NCI-H1092 treated with DMSO at 0.1 percent for 48 hours (cell line): ENCODE data around the gene LRRC75B.
"Not testable (repeated sequence)": the region's sequence is repeated elsewhere in the genome, so short reads cannot be mapped to it uniquely, and the experiment has no call there.

ENCODE experiments used
- DNase-seq: peaks from one replicate; lab custom pipeline; 2025; lab: John Stamatoyannopoulos, UW

Gene LRRC75B, protein sequence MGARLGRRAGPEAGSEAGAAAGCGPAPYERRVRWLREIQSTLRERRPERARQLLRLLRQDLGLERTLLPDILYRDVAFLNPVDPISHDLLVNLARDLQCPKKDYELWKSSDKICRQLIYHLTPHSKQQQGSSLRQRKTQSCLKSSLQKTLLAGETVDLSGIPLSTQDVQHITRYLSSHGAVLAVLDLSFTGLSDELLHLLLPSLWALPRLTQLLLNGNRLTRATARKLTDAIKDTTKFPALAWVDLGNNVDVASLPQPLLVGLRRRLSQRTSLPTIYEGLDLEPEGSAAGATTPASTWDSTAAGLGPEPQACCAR

DNA sequence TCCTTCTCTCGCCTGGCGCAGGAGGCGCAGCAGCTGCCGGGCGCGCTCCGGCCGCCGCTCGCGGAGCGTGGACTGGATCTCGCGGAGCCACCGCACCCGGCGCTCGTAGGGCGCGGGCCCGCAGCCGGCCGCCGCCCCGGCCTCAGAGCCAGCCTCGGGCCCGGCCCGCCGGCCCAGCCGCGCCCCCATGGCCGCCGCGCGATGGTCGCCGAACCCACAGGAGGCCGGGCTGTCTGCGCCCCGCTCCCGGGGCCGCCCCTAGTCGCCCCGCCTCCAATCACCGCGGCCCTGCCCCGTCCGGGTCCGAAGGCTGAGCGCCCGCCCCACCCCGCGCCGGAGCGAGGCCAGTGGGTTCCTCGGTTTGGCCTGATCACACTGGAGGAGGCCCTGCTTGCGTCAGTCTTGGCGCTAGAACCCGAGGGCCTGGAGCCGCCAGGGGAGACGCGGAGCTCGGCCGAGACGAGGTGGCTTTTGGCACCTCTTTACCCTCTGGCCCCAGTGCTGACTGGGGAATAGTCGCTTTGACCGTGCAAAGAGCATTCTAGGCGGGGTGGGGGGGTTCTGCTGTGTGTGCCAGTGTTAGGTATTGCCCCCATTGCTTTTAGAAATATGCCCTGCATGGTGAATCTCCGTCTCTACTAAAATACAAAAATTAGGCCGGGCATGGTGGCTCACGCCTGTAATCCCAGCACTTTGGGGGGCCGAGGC lies at the start of gene LRRC75B:
TSS of gene LRRC75B (minus strand) at position 223 of the 708 bp plus-strand sequence. CDS start at position 189, 34 bp downstream.
- peak; percentile 59 for DNase-seq

DNA sequence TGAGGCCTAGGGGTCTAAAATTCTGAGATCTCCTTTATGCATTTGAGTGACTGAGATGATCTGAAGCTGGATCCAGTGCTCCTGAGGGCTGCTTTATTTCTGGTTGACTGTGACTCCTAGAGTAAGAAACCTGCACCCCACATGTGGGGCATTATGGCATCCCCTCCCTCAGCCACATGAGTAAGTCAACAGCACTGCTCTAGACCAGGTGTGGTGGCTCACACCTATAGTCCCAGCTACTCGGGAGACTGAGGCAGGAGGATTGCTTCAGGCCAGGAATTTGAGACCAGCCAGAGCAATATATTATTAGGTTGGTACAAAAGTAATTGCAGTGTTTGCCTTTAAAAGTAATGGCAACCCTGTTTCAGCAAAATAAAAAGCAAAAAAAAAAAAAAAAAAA lies 49.4 kb upstream of the LRRC75B start:
- DNase-seq = not testable (repeated sequence)

DNA sequence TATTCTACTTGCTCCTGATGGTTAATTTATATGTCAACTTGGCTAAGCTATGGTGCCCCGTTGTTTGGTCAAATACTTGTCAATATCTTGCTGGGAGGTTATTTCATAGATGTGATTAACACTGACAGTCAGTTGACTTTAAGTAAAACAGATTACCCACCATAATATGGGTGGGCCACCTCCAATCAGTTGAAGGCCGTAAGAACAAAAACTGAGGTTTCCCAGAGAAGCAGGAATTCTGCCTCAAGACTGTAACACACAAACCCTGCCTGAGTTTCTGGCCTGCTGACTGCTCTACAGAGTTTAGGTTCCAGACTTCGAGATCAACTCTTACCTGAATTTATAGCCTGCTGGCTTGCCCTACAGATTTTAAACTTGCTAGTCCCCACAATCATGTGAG lies 43.6 kb upstream of the LRRC75B start:
- not testable (repeated sequence) for DNase-seq

DNA sequence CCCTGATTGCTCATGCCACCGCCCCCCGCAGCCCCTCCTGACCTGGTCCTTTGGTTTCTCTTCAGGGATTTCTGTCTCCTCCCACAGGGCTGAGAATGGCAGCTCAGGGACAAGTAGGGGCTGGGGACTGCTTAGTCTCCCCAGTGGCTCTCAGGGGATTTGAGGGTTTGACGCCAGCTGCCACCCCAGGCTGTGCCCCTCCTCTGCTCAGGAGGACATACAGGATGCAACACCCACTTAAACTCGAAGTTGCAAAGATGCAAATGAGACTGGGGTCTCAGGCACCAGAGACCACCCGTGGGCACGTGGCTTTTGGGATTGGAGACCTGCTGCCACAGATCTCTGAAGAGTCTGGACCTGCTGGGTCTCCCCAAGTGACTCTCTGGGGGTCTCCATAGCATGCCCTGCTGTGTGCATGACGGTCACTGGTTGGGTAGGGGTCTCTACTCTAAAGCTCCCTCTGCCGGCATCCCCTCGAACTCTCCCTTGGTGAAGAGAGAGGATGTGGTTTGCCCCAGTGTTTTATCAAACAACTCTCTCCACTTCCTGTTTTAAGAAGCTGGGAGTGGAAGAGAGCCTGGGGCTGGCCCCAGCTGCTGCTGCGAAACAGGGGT lies 42.0 kb upstream of the LRRC75B start:
- not testable (repeated sequence) for DNase-seq

DNA sequence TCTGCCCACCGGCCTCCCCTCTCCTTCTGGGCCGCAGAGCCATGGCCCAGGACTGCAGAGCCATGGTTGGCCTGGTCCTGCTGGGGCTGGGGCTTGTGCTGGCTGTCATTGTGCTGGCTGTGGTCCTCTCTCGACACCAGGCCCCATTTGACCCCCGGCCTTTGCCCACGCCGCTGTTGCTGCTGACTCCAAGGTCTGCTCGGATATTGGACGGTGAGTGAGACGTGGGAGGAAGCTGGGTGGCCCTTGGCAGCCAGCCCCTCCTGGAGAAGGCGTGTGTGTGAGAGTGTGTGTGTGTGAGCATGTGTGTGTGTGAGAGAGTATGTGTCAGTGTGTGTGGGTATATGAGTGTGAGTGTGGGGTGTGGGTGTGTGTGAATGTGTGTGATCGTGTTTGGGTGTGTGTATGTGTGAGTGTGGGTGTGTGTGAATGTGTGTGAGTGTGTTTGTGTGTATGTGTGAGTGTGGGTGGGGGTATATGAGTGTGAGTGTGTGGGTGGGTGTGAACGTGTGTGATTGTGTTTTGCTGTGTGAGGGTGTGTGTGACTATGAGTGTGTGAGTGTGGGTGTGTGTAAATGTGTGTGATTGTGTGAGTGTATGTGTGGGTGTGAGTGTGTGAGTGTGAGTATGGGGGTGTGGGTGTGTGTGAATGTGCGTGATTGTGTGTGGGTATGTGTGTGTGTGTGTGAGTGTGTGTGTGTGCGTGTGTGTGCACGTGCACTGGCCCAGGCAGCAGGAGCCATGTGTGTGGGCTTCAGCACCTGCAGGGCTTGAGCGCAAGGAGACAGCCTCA lies 40.6 kb upstream of the LRRC75B start:
- DNase-seq = not testable (repeated sequence)

DNA sequence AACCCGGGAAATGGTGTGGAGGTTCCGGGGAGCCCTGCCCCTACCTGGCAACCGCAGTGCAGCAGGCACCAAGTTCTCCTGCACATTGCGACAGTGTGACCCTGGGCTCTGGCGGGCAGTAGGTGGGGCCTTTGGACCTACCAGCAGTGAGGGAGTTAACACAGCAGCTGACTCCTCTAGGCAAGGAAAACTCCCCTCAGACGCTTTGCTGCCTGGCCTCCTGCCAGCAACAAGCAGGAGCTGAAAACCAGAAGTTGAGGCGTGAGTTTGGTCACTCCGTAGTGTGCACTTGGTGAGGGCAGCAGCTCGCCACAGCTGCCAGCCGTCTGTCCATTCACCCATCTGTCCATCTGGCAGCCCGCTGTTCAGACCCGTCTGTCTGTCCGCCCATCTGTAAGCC lies 39.8 kb upstream of the LRRC75B start:
- not testable (repeated sequence) for DNase-seq

DNA sequence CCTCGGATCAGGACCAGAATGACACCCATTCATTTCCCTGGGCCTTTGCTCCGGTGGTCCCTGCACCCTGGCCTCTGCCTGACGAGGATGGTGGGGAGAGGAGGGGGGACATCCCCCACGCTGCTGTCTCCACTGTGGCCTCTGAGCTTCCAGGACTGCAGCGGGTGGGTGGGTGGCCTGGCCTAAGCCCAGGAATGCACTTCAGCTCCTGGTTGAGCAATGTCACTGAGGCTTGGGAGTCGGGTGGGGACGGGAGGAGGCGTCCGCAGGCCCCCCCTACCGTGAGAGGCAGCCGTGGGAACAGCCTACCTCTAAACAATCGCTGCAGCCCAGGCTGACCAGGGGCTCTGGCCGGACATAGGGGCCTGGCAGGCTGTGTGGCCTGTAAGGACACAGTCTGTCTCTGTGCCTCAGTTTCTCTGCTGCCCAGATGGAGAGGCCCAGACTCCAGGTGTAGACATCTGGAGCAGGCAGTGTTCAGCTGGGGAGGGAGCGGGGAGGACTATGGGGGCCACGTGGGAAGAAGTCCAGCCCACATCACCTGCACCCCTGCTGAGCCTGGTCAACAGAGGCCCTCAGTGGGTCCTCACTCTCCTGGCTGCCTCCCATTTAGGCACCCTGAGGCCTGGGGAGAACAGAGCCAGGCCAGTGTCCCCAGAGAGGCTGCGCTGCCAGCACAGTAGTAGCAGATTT lies 38.7 kb upstream of the LRRC75B start:
- not testable (repeated sequence) for DNase-seq

DNA sequence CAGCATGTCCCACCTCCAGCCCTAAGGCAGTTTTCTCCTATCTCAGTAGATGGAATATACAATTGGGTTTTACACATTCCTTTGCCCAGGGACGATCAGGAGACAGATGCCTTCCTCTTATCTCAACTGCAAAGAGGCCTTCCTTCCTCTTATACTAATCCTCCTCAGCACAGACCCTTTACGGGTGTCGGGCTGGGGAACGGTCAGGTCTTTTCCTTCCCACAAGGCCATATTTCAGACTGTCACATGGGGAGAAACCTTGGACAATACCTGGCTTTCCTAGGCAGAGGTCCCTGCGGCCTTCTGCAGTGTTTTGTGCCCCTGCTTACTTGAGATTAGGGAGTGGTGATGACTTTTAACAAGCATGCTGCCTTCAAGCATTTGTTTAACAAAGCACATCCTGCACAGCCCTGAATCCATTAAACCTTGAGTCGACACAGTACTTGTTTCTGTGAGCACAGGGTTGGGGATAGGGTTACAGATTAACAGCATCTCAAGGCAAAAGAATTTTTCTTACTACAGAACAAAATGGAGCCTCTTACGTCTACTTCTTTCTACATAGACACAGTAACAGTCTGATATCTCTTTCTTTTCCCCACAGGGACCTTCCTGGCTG lies 38.0 kb upstream of the LRRC75B start:
- DNase-seq = not testable (repeated sequence)

DNA sequence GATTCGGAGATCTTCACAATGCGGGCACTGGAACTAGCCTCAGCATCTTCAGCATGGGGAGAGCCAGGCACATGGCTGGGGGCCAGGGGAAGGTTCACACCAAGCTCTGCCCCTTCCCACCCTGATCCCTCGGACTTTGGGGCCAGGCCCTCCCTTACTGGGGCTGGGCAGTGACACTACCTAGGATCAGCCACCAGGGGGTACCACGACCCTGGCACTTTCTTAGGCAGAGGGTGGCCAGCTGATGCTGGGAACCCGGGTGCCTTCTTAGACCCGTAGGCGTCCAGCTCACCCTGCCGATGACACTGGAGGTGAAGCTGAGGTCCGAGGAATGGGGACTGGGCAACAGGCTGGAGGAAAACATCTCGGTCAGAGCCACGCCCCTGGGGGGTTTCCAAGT lies 36.2 kb upstream of the LRRC75B start:
- DNase-seq = not testable (repeated sequence)

DNA sequence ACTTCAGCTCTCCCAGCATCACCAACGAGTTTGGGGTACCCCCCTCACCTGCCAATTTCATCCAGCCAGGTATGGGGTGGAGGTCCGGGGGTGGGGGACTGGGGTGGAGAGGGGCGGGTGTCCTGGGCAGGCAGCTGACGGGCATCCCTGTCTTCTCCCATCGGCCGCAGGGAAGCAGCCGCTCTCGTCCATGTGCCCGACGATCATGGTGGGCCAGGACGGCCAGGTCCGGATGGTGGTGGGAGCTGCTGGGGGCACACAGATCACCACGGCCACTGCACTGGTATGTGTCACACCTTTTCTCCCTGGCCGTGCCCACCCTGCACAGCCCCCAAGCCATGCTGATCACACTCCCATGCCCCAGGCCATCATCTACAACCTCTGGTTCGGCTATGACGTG lies 35.0 kb upstream of the LRRC75B start:
- not testable (repeated sequence) for DNase-seq

DNA sequence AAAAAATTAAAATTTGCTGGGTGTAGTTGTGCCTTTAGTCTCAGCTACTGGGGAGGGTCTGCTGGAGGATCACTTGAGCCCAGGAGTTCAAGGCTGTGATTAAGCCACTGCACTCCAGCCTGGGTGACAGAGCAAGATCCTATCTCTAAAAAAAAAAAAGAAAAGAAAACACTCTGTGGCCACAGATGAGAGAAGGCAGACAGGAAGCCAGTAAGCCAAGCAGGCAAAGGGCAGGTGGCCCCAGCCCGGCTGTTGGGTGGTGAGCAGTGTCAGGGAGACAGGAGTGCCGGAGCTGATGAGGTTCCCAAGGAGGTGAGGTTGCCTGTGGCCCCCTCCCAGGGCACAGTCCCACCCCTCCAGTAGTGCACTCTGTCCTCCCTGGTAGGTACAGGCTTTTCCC lies 29.7 kb upstream of the LRRC75B start:
- DNase-seq = not testable (repeated sequence)

DNA sequence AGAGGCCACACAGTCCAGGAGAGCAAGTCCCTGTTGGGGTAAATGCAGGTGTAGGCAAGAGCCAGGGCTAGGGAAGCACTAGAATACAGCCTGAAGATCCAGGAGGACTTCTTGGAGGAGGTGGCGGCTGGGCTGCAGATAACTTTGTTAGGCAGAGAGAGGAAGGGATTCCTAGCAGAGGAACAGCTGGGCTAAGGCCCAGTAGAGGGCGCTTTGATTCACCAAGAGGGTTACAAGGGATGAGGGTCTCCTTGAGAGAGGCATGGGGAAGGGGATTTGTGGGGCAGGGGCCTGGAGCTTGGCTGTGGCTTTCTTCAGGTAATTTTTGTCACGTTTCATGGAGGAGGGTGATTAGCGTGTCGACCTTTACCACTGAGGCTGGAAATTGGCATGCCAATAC lies 28.4 kb upstream of the LRRC75B start:
- not testable (repeated sequence) for DNase-seq

DNA sequence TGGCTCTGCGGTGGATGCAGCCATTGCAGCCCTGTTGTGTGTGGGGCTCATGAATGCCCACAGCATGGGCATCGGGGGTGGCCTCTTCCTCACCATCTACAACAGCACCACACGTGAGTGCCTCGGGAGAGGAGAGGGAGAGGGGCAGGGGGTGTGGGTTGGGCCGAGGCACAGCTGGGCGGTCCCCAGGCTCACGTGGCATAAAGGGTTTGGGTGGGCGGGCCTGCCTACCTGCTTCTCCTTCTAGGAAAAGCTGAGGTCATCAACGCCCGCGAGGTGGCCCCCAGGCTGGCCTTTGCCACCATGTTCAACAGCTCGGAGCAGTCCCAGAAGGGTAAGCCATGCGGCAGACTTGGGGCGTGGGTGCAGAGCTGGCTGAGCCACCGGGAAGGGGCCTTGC lies 21.9 kb upstream of the LRRC75B start:
- not testable (repeated sequence) for DNase-seq

DNA sequence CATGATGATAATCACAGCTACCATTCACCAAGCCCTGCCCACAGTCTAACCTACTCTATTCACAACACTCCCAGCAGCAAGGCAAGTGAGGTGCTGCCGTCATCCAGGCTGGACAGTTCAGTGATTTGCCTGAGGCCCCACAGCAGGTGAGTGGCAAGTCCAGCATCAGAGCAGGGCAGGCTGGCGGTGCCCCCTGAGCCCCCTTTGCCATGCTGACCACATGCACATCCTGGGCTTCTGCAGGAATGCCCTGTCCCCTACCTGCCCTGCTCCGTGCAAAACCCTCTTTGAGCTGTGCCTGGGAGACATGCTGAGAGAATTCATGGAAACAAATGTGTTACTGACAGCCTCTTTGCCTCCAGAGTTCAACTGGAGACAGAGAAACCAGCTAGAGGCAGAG lies 17.0 kb upstream of the LRRC75B start:
- DNase-seq = not testable (repeated sequence)

DNA sequence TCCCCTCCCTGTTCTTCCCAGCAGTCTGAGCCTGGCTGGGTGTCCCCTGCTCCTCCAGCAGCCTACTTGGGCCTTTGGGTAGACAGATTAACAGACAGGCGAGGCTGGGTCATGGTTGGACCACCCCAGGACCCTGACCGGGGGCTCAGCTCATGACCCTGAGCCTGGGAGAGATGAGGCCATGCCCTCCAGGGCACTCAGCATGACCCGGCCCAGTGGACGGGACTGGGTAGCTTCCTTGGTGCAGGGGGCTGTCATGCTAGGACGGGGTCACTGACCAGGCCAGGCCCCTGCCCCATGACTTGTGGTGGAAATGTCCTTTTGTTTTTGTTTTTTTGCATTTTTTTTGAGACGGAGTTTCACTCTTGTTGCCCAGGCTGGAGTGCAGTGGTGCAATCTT lies 15.5 kb upstream of the LRRC75B start:
- not testable (repeated sequence) for DNase-seq

DNA sequence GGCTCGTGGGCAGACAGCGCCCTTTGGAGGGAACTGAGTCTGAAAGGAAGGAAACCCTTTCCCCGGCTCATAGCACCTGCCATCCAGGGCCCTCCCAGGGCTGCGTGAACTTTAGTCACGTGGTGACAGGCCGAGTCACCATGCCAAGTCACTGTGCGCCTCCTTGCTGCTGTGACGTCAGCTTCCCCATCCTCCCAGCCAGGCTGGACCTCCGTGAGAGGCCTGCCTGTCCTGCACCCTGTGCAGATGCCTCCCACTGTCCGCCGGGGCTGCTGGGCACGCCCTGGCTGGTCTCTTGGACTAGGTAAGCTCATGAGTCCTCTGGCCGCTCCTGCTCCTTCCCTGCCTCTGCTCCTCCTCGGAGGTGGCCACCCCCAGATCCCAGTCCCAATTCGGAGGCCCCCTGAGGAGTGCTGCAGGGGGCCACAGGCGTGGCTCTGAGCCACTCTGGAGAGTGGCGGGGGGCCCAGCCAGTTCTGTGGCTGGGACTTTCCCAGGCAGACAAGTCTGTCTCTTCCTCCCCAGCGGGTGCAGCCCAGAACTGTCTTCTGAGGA lies 14.6 kb upstream of the LRRC75B start:
- DNase-seq = not testable (repeated sequence)

DNA sequence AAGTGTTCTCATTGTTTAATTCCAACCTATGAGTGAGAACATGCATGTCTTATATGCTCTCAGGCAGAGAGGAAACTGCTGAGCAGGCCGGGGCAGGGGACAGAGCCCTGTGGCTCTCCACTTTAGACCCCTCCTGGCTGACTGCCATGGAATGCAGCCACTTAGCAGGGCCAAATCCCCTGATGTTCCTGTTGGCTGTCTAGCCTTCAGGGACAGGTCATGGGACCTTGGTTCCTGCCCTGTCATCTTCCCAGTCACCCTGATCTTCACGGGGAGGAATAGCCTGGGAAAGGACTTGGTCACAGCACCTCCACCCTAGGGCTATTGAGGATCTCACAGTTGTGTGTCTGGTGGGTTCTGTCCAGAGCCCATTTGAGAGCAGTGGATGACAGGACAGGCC lies 13.5 kb upstream of the LRRC75B start:
- DNase-seq = not testable (repeated sequence)

DNA sequence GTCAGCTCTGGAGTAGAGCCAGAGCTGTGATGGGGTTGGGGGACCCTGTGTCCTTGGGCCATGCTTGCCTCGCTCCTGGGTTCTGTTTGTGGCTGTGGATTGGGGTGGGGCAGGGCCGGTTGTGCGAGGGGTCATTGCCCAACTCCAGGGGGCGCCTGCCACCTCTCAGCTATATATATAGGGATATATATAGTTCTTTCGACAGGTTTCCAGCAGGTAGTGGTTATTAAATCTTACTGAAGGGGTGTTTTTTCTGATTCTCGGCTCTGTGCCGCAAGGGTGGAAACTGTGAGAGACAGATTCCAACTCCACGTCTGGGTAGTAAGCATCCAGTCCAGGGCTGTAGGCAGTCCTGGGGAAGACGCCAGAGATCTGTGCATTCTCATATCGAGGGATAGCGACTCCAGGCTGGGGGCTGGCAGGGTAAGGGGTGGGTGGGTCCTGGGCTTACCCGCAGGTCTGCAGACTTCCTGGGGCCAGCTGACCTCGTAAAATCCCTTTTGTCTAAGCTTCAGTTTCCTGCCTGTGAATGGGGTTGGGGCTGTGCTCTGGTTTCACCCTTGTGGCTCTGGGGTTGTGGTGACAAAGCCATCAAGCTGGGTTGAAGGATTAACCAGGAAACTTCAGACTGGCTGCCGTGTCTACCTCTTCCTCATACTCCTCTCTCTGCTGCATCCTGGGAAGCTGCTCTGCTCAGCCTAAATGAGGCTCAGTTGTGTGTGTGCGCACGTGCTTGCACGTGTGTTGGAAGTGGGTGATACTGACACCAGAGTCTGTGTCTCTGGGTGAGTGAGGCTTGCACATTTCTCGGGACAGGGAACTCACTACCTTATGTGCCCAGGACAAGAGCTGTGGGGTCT lies 11.1 kb upstream of the LRRC75B start:
- DNase-seq = not testable (repeated sequence)

DNA sequence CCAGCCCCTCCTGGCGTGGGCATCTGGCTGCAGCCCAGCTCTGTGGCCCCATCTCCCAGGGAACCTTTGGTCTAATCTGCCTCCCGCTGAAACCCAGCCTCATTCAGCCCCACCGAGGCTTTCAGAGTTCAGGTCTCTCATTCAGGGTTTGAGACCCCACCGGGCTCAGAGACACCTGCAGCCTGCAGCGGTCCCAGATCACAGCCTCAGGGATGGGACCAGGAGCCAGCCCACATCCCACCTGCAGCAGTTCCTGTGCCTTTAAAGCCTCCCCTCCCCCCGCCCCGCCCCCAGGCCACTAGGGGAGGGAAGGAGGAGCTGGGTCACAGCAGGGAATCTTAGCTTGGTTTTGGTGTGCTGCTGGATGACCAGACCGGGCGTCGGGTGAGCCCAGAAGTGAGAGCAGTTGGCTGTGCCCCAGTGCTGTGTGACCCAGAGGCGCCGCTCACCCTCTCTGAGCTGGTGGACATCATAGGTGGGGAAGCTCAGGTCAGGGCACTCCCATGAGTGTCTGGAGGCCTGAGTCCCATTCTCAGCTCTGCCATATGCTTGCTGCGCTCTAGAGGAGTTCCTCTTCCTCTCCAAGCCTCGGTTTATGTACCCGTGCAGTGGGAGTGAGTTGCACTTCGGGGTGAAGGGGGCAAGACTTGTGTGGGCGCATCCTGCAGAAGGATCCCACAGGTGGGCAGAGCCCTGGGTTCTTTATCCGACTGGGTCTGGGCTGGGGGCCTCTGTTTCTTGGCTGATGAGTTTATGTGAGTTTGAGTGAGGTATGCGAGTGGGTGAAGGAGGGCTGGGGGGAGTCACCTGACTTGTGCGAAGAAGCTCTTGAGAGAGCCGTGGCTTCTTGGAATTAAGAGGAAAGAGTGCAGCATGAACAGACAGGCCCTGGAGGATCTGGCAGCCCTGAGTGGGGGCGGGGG lies 10.2 kb upstream of the LRRC75B start, which contains the start of gene GGT1:
TSS of gene GGT1 (plus strand) at position 347 of the 923 bp plus-strand sequence. CDS start 7,889 bp downstream, outside the sequence.
- not testable (repeated sequence) for DNase-seq
